Neural cell (in vitro differentiated cells): Measurements from ENCODE around the gene GPRIN1. TPM values are rescaled to one million over a fixed set of nuclear protein-coding genes. Genes with fewer than 3 reads are reported as not detected.

Experiments used
- H2AFZ ChIP-seq: fragments of 200-600, 300-800 bp; sonication (generic), shearing (Covaris generic); 2 replicates; pipeline ENCODE4 v1.6.0; 2014; ENCODE audit warnings: low read depth, mild to moderate bottlenecking, antibody characterized with exemption, low read length, moderate library complexity
- H3F3A ChIP-seq: fragments of 200-600 bp; shearing (Covaris generic); 2 replicates; pipeline ENCODE4 v1.6.1; 2016; ENCODE audit warnings: mild to moderate bottlenecking, moderate library complexity, mixed read lengths, antibody characterized with exemption, low read length; ENCODE audit not compliant: insufficient read depth, poor library complexity, severe bottlenecking
- H3K27ac ChIP-seq: fragments of 200-600, 300-800 bp; sonication (generic), shearing (Covaris generic); 2 replicates; pipeline ENCODE4 v1.5.1; 2014; ENCODE audit warnings: mild to moderate bottlenecking, low read length, moderate library complexity
- H3K27me3 ChIP-seq: fragments of 300-800, 200-600 bp; sonication (generic), shearing (Covaris generic); 2 replicates; pipeline ENCODE4 v1.6.0; 2014; ENCODE audit warnings: mild to moderate bottlenecking, low read depth, low read length, moderate library complexity; ENCODE audit not compliant: insufficient read depth
- H3K36me3 ChIP-seq: fragments of 300-800, 200-600 bp; sonication (generic), shearing (Covaris generic); 2 replicates; pipeline ENCODE4 v1.5.1; 2014; ENCODE audit warnings: mild to moderate bottlenecking, antibody characterized with exemption, low read length, moderate library complexity; ENCODE audit not compliant: insufficient read depth
- H3K4me2 ChIP-seq: fragments of 300-800, 200-600 bp; sonication (generic), shearing (Covaris generic); 2 replicates; pipeline ENCODE4 v1.6.0; 2014; ENCODE audit warnings: mild to moderate bottlenecking, low read length
- H3K4me3 ChIP-seq: fragments of 300-800, 200-600 bp; sonication (generic), shearing (Covaris generic); 2 replicates; pipeline ENCODE4 v1.5.1; 2014; ENCODE audit warnings: mild to moderate bottlenecking, low read length, moderate library complexity
- H3K79me2 ChIP-seq: fragments of 200-600 bp; shearing (Covaris generic); replicated peaks from 2 replicates; pipeline ENCODE4 v1.6.0; 2014; ENCODE audit warnings: mild to moderate bottlenecking, low read length, moderate library complexity; ENCODE audit not compliant: insufficient read depth
- H3K9ac ChIP-seq: fragments of 300-800, 200-600 bp; sonication (generic), shearing (Covaris generic); 2 replicates; pipeline ENCODE4 v1.6.1; 2016; ENCODE audit warnings: mild to moderate bottlenecking, low read length, mixed read lengths
- H3K9me2 ChIP-seq: fragments of 200-600 bp; shearing (Covaris generic); 2 replicates; pipeline ENCODE4 v1.6.1; 2016; ENCODE audit warnings: mild to moderate bottlenecking, low read length, mixed read lengths; ENCODE audit not compliant: insufficient read depth
- H3K9me3 ChIP-seq: fragments of 200-600, 300-800 bp; sonication (generic), shearing (Covaris generic); 2 replicates; pipeline ENCODE4 v1.6.1; 2016; ENCODE audit warnings: mild to moderate bottlenecking, mixed run types, low read length, moderate library complexity, mixed read lengths
- H4K20me1 ChIP-seq: fragments of 200-600 bp; shearing (Covaris generic); 2 replicates; pipeline ENCODE4 v1.6.1; 2016; ENCODE audit warnings: mild to moderate bottlenecking, mixed run types; ENCODE audit not compliant: insufficient read depth
- EP300 ChIP-seq: fragments of 450-650 bp; conservative IDR thresholded peaks from 2 replicates; pipeline ENCODE4 v1.6.1; 2014; ENCODE audit warnings: antibody characterized with exemption, mild to moderate bottlenecking, moderate library complexity; ENCODE audit not compliant: poor library complexity, severe bottlenecking
- EZH2 ChIP-seq: fragments of 200-600, 300-800 bp; shearing (Covaris generic), sonication (generic); IDR thresholded peaks from 2 replicates; pipeline ENCODE4 v1.6.1; 2014; ENCODE audit warnings: antibody characterized with exemption, low read length, borderline replicate concordance, mild to moderate bottlenecking; ENCODE audit not compliant: insufficient read depth, poor library complexity, severe bottlenecking
- MXI1 ChIP-seq: fragments of 450-650 bp; conservative IDR thresholded peaks from 2 replicates; pipeline ENCODE4 v1.6.1; 2014; ENCODE audit warnings: antibody characterized with exemption, mild to moderate bottlenecking; ENCODE audit not compliant: poor library complexity, severe bottlenecking
- POLR2AphosphoS5 ChIP-seq: IDR thresholded peaks from 2 replicates; pipeline ENCODE4 v1.6.1; 2012
- RAD21 ChIP-seq: fragments of 450-650 bp; conservative IDR thresholded peaks from 2 replicates; pipeline ENCODE4 v1.6.1; 2014; ENCODE audit warnings: antibody characterized with exemption, mild to moderate bottlenecking, moderate library complexity
- SMC3 ChIP-seq: fragments of 450-650 bp; conservative IDR thresholded peaks from 2 replicates; pipeline ENCODE4 v1.6.1; 2014; ENCODE audit warnings: antibody characterized with exemption, mild to moderate bottlenecking, moderate library complexity; ENCODE audit not compliant: poor library complexity
- TAF1 ChIP-seq: IDR thresholded peaks from 2 replicates; pipeline ENCODE4 v1.6.1; 2012; ENCODE audit warnings: low read depth
- polyA plus RNA-seq: library from polyadenylated mRNA; depleted of rRNA; stranded (reverse); fragments of >200 nt; gene quantifications from 2 replicates; pipeline ENCODE4 v1.2.3, GENCODE V29; 2014
- TF ChIP-seq, protein P1 (sequence below): fragments of 450-650 bp; IDR thresholded peaks from 2 replicates; pipeline ENCODE4 v1.5.1; 2014; ENCODE audit warnings: antibody characterized with exemption, mild to moderate bottlenecking, moderate library complexity; ENCODE audit not compliant: poor library complexity, severe bottlenecking
- TF ChIP-seq, protein P2 (sequence below): IDR thresholded peaks from 2 replicates; pipeline ENCODE4 v1.6.1; 2012; ENCODE audit warnings: borderline replicate concordance

Gene GPRIN1
- polyA plus RNA-seq, 1 donor from 2014 or later: 32.3 TPM

GRCh38 chr5:176553260-176554085 lies 56.5 kb downstream of the GPRIN1 start:
- H3K4me2 ChIP-seq: no peak overlapping the region
- no peak overlapping the region for H3K27ac ChIP-seq
- H3K9me3 ChIP-seq: no peaks in the 10 kb centered on the region
- no peaks in the 10 kb centered on the region for H3K9me2 ChIP-seq
- no peaks in the 10 kb centered on the region for H3K36me3 ChIP-seq
- no peak overlapping the region for H2AFZ ChIP-seq
- H3K79me2 ChIP-seq: no peaks in the 10 kb centered on the region
- TF ChIP-seq RAD21 (no peak), MXI1 (no peak), TAF1 (no peak), SMC3 (no peak), POLR2AphosphoS5 (no peak), EZH2 (no peak), EP300 (no peak)
- TF ChIP-seq, protein P1, sequence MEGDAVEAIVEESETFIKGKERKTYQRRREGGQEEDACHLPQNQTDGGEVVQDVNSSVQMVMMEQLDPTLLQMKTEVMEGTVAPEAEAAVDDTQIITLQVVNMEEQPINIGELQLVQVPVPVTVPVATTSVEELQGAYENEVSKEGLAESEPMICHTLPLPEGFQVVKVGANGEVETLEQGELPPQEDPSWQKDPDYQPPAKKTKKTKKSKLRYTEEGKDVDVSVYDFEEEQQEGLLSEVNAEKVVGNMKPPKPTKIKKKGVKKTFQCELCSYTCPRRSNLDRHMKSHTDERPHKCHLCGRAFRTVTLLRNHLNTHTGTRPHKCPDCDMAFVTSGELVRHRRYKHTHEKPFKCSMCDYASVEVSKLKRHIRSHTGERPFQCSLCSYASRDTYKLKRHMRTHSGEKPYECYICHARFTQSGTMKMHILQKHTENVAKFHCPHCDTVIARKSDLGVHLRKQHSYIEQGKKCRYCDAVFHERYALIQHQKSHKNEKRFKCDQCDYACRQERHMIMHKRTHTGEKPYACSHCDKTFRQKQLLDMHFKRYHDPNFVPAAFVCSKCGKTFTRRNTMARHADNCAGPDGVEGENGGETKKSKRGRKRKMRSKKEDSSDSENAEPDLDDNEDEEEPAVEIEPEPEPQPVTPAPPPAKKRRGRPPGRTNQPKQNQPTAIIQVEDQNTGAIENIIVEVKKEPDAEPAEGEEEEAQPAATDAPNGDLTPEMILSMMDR: no peak
- TF ChIP-seq, protein P2, sequence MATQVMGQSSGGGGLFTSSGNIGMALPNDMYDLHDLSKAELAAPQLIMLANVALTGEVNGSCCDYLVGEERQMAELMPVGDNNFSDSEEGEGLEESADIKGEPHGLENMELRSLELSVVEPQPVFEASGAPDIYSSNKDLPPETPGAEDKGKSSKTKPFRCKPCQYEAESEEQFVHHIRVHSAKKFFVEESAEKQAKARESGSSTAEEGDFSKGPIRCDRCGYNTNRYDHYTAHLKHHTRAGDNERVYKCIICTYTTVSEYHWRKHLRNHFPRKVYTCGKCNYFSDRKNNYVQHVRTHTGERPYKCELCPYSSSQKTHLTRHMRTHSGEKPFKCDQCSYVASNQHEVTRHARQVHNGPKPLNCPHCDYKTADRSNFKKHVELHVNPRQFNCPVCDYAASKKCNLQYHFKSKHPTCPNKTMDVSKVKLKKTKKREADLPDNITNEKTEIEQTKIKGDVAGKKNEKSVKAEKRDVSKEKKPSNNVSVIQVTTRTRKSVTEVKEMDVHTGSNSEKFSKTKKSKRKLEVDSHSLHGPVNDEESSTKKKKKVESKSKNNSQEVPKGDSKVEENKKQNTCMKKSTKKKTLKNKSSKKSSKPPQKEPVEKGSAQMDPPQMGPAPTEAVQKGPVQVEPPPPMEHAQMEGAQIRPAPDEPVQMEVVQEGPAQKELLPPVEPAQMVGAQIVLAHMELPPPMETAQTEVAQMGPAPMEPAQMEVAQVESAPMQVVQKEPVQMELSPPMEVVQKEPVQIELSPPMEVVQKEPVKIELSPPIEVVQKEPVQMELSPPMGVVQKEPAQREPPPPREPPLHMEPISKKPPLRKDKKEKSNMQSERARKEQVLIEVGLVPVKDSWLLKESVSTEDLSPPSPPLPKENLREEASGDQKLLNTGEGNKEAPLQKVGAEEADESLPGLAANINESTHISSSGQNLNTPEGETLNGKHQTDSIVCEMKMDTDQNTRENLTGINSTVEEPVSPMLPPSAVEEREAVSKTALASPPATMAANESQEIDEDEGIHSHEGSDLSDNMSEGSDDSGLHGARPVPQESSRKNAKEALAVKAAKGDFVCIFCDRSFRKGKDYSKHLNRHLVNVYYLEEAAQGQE: no peak
- no peak overlapping the region for H3K9ac ChIP-seq
- H3K4me3 ChIP-seq: no peak overlapping the region
- H3F3A ChIP-seq: no peaks in the 10 kb centered on the region
- no peaks in the 10 kb centered on the region for H4K20me1 ChIP-seq
- H3K27me3 ChIP-seq: no peaks in the 10 kb centered on the region

DNA sequence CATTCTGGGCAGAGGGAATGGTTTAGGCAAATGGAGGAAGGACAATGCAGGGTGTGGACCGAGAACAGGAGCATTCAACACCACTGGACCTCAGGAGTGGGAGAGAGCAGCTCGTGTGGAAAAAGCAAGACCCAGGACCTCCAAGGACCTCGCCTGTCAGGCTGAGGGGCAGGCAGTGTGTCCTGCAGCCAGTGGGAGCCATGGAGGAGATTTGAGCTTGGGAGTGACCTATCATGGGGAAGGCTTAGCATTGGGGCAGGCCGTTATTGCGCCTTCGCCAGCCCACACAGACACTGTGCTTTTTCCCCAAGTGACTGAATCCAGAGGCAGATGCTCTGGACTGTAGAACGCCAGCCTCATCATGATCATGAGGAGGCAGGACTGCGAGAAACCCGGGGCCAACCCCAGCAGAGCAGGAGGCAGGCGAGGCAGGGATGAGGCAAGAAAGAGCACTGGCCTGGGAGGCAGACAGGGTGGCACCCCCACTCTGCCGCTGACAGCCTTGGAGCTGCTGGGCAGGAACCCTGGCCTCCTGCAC lies 57.6 kb downstream of the GPRIN1 start:
- H3K9me3 ChIP-seq: no peaks in the 10 kb centered on the region

More for the DNA sequence above, 57.6 kb downstream of the GPRIN1 start:
- H3K9ac ChIP-seq: no peak overlapping the region
- H3K79me2 ChIP-seq: no peaks in the 10 kb centered on the region
- no peaks in the 10 kb centered on the region for H3K9me2 ChIP-seq
- no peak overlapping the region for H3K4me2 ChIP-seq
- no peaks in the 10 kb centered on the region for H3K36me3 ChIP-seq
- H4K20me1 ChIP-seq: no peaks in the 10 kb centered on the region
- H2AFZ ChIP-seq: no peak overlapping the region
- no peaks in the 10 kb centered on the region for H3K27me3 ChIP-seq
- TF ChIP-seq EZH2 (no peak), POLR2AphosphoS5 (no peak), MXI1 (no peak), SMC3 (no peak), EP300 (no peak), RAD21 (no peak)
- TF ChIP-seq, protein P1: no peak
- TF ChIP-seq, protein P2: no peak
- H3K27ac ChIP-seq: no peak overlapping the region
- H3K4me3 ChIP-seq: no peak overlapping the region
- H3F3A ChIP-seq: no peaks in the 10 kb centered on the region
